CD1c-positive myeloid dendritic cell (primary cell): ENCODE measurements around the gene COX6B1.
"Not testable (repeated sequence)": the region's sequence is repeated elsewhere in the genome, so short reads cannot be mapped to it uniquely, and the experiment has no call there.

ENCODE experiments used
- DNase-seq: peaks from one replicate; pipeline ENCODE4 v3.0.0-alpha.2; 2016; ENCODE audit errors: extremely low spot score

The COX6B1 gene

GRCh38 chr19:35665157-35665556 lies 17.0 kb downstream of the COX6B1 start:
- no peak for DNase-seq

- no peak for DNase-seq
Observed at GRCh38 chr19:35665604-35666003, 17.5 kb downstream of the COX6B1 start.

GRCh38 chr19:35666251-35666913 lies 18.3 kb downstream of the COX6B1 start, which contains the start of gene UPK1A:
Gene UPK1A, plus strand, starts transcription at chr19:35666517. Its CDS starts 296 bp downstream, at chr19:35666813.
- DNase-seq, result no peak

DNA sequence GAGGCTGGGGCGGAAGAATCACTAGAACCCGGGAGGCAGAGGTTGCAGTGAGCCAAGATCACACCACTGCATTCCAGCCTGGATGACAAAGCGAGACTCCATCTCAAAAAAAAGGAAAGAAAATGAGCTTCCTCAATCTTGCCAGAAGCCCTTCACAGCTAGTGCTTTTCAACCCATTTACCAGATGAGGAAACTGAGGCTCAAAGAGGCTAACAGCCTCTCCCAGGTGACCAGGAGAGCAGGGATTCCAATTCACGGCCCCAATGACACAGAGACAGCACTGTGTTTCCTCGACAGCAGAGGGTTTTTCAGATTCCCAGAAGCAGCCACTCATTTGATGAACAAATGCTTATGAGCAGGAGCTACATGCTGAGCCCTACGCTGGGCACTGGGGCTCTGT lies 21.4 kb downstream of the COX6B1 start:
- no peak for DNase-seq

DNA sequence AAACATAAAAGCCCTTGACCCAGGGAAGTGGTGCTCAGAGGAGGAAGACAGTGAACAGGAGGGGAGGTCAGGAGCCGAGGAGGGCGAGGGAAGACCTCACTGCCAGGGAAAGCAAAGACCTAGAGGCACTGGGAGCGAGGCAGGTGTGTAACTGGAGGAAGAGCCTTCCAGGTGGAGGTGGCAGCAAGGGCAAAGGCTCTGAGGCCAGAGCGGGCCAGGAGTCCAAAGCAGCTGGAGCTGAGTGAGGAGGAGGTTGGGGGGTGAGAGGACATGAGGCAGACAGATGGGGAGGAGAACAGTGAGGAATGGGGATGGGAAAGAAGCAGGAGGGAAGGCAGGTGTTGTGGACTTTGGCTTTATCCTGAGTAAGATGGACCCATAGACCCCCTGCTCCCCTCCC lies 21.9 kb downstream of the COX6B1 start:
- DNase-seq, result no peak

DNA sequence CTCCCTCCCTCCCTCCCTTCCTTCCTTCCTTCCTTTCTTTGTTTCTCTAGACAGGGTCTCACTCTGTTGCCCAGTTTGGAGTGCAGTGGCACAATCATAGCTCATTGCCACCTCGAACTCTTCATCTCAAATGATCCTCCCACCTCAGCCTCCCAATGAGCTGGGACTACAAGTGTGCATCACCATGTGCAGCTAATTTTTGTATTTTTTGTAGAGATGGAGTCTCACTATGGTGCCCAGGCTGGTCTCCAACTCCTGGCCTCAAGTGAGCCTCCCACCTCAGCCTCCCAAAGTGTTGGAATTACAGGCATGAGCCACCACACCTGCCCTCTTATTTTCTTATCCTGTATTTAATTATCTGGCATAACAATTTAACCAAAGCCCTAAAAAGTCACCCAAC lies 22.6 kb downstream of the COX6B1 start:
- DNase-seq, result no peak

DNA sequence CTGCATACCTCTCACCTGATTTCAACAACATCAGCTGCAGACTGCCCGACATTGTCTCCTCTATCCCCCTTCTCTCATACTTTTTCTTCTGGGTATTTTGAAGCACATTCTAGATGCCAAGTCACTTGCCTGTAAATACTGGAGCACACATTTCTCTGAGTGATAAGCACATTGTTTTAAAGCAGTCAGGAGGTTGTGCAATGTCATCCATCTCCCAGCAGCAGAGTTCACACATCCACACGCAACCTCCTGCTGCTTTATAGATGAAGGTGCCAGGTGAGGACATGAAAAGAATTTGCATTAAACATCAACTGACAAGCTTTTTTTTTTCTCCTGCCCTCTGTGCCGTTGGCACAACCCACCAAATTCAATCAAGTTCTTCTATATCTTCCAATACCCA lies 23.7 kb downstream of the COX6B1 start:
- no peak for DNase-seq

- peak; percentile 48 for DNase-seq
Observed at GRCh38 chr19:35673121-35673804, 25.1 kb downstream of the COX6B1 start.

DNA sequence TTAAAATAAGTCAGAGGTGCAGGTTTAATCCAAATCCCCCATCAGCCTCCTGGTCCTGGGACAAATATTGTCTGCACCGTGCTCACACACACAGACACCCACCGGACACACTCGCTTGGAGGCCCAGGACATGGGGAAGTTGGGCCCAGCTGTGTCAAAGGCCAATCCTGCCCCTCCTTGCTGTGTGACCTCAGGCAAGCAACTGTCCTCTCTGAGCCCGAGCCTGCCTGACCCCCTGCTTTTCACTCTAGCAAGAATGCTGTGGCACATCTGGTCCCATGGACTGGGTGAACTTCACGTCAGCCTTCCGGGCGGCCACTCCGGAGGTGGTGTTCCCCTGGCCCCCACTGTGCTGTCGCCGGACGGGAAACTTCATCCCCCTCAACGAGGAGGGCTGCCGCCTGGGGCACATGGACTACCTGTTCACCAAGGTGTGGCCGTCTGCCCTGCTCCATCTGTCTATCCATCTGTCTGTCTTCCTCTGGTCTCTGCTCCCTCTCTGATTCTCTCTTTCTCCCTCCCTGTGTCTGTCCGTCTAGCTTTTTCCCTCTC lies 27.5 kb downstream of the COX6B1 start:
- DNase-seq, result no peak

- DNase-seq, result no peak
Observed at GRCh38 chr19:35689836-35690235, 41.7 kb downstream of the COX6B1 start.

DNA sequence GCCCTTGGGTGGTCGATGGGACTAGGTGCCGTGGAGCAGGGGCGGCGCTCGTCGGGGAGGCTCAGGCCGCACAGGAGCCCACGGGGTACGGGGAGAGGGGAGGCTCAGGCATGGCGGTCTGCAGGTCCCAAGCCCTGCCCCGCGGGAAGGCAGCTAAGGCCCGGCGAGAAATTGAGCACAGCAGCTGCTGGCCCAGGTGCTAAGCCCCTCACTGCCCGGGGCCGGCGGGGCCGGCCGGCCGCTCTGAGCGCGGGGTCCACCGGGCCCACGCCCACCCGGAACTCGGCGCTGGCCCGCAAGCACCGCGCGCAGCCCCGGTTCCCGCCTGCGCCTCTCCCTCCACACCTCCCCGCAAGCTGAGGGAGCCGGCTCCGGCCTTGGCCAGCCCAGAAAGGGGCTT lies 43.0 kb downstream of the COX6B1 start:
- DNase-seq, result not testable (repeated sequence)

DNA sequence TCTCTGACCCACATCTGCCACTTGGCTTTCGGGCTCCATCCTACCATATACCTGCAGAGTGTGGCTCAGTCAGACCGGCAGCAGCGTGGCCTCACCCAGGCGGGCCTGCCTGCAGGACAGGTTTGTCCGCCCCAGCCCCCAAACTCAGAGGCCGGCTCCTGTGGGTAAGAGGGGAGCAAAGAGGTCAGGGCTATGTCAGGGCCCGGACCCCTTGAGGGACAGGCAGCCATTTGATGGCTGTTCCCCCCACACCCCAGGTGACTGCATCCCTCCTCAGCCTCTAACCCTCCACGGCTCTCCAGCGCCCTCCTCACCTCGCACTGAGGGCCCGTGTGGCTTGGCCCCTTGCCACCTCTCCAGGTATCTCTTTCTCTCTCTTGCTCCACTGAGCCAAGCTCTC lies 43.9 kb downstream of the COX6B1 start:
- no peak for DNase-seq

DNA sequence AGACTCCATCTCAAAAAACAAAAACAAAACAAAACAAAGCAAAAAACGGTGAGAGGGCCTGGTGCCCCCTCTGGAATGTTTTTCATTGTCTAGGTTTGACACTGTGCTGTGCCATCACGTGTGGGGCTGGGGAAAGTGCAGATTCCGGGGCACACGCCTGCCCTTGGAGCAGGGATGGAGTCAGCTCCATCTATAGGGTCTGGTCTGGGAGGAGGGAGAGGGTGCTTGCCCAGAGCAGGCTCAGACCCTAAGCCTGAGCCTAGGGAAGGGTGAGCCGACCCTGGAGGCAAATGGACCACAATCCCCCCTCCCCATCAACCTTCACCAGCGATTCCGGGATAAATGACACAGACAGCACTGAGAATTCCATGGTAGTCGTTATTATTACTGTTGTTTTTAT lies 45.3 kb downstream of the COX6B1 start:
- no peak for DNase-seq

DNA sequence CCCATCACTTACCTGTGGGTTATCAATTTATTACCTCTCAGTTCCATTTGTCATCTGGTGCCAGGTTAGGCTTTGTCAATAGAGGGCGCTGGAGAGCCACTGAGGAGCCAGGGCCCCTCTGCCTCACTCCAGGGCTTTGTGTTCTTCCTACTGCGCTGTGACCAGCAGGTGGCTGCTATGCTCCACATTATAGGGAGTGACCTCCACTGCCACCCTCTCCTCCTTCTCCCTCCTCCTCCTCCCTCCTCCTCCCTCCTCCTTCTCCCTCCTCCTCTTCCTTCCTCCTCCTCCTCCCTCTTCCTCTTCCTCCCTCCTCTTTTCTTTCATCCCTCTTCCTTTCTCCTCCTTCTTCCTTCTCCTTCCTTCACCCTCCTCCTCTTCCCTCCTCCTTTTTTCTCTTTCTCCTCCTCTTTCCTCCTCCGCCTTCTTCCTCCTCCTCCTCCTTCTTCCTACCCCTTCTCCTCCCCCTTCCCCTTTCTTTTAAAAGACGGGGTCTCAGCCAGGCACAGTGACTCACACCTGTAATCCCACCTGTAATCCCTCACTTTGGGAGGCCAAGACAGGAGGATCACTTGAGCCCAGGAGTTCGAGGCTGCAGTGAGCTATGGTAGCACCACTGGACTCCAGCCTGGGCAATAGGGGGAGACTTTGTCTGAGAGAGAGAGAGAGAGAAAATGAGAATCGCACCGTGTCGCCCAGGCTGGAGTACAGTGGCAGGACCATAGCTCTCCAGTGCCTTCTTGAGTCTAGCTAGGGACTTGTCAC lies 45.9 kb downstream of the COX6B1 start:
- DNase-seq, result peak; percentile 93

DNA sequence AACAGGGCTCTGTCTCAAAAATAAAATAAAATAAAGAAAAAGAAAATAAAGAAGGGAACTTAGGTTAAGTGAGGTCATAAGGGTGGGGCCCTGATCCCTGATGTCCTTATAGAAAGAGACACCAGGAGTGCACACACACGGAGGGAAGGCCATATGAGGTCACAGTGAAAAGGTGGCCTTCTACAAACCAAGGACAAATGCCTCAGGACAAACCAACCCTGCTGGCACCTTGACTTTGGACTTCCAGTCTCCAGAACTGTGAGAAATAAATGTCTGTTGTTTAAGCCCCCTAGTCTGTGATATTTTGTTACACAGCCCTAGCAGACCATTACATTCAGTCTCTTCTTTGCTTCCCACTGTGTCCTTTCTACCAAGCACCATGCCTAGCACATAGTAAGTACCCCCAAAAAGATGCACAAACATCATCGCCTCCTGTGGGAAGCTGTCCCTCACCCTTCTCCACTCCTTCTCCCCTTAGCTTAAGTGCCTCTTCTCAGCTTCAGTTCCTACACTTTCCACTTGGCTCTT lies 47.8 kb downstream of the COX6B1 start:
- no peak for DNase-seq

- DNase-seq, result no peak
Observed at GRCh38 chr19:35696835-35697234, 48.7 kb downstream of the COX6B1 start.

- DNase-seq, result peak; percentile 97
Observed at GRCh38 chr19:35702223-35703012, 54.3 kb downstream of the COX6B1 start.

- DNase-seq, result no peak
Observed at GRCh38 chr19:35703343-35703742, 55.2 kb downstream of the COX6B1 start.

GRCh38 chr19:35704218-35704617 lies 56.1 kb downstream of the COX6B1 start, which contains the start of gene ZBTB32:
Gene ZBTB32, plus strand, starts transcription at chr19:35704558. Its CDS starts 10,069 bp downstream, at chr19:35714627.
- peak; percentile 50 for DNase-seq
